K562 (cell line): Measurements from ENCODE around the gene DHX35. TPM values are rescaled to one million over a fixed set of nuclear protein-coding genes. Genes with fewer than 3 reads are reported as not detected.

Experiments used
- ATAC-seq: fragments of 200-7000 bp; cut with Tn5 transposase; 3 replicates; pipeline ENCODE4 v1.9.1; 2020; ENCODE audit warnings: moderate library complexity
- BruUV-seq: library from RNA; stranded (reverse); fragments of 400-500 nt; replicated peaks from 2 replicates; lab custom pipeline; 2021; lab: Mats Ljungman, UMichigan
- CTCF ChIA-PET: fragments of 300-600 bp; formaldehyde crosslinking; extraction: SDS; loops from one replicate; lab custom pipeline; 2021; ENCODE audit warnings: low intra/inter-chr PET ratio; lab: Yijun Ruan, JAX
- POLR2A ChIA-PET: fragments of 300-600, 350-650 bp; sonication (Branson Sonifier 250); formaldehyde crosslinking; extraction: SDS; loops from one replicate; lab custom pipeline; 2021; ENCODE audit warnings: antibody characterized with exemption, inconsistent platforms; lab: Yijun Ruan, JAX
- DNase-seq, 4 experiments: peaks; one replicate each; pipeline versions ENCODE4 v3.0.0 to v3.0.0-alpha.2; 2011 to 2018; ENCODE audit warnings: low spot score in 3 of 4, mixed read lengths in 3 of 4; ENCODE audit errors: extremely low read depth in 1 of 4
- FAIRE-seq: peaks from 2 replicates; lab custom pipeline; 2011; peaks lifted over from hg19 to GRCh38; lab: Jason Lieb, UNC
- H2AFZ ChIP-seq: 2 replicates; pipeline ENCODE4 v1.6.0; 2011; ENCODE audit warnings: low read depth, low read length, control low read depth, inconsistent platforms
- H3K27ac ChIP-seq: fragments of 200-600 bp; 3 replicates; pipeline ENCODE4 v1.8.0; 2011; ENCODE audit warnings: low read depth, mild to moderate bottlenecking, control low read depth, inconsistent platforms, low read length, moderate library complexity, mixed read lengths; ENCODE audit errors: extremely low read depth
- H3K27me3 ChIP-seq, 2 experiments: fragments of 300-600 bp in 1 of 2; 2 replicates in 1 of 2; 3 replicates in 1 of 2; pipeline versions ENCODE4 v1.6.0 to v1.8.0; 2011; ENCODE audit warnings: inconsistent platforms in 2 of 2, low read length in 2 of 2, mild to moderate bottlenecking in 1 of 2, mixed read lengths in 1 of 2, moderate library complexity in 1 of 2; ENCODE audit not compliant: control insufficient read depth in 2 of 2, insufficient read depth in 2 of 2
- H3K36me3 ChIP-seq: fragments of 300-600 bp; 3 replicates; pipeline ENCODE4 v1.8.0; 2011; ENCODE audit warnings: mild to moderate bottlenecking, low read length, inconsistent platforms; ENCODE audit not compliant: control insufficient read depth, insufficient read depth
- H3K4me1 ChIP-seq, 2 experiments: fragments of 200-600 bp in 1 of 2; replicated peaks in 1 of 2; 2 replicates in 1 of 2; 3 replicates in 1 of 2; pipeline versions ENCODE4 v1.5.1 to v1.8.0; 2011; ENCODE audit warnings: inconsistent platforms in 2 of 2, low read length in 2 of 2, mild to moderate bottlenecking in 1 of 2, mixed read lengths in 1 of 2, moderate library complexity in 1 of 2; ENCODE audit not compliant: control insufficient read depth in 2 of 2, insufficient read depth in 2 of 2
- H3K4me2 ChIP-seq: 2 replicates; pipeline ENCODE4 v1.6.1; 2011; ENCODE audit warnings: low read length, control low read depth, inconsistent platforms, mixed read lengths; ENCODE audit not compliant: insufficient read depth
- H3K4me3 ChIP-seq: fragments of 200-600 bp; sonication (generic), shearing (Covaris generic); 2 replicates; pipeline ENCODE4 v1.5.1; 2016; ENCODE audit warnings: control low read depth, inconsistent platforms
- H3K79me2 ChIP-seq: fragments of 200-600 bp; 3 replicates; pipeline ENCODE4 v1.8.0; 2011; ENCODE audit warnings: low read length, inconsistent platforms; ENCODE audit not compliant: control insufficient read depth, insufficient read depth
- H3K9ac ChIP-seq, 2 experiments: 2 replicates each; pipeline versions ENCODE4 v1.6.0 to v1.6.1; 2011; ENCODE audit warnings: low read depth in 2 of 2, low read length in 2 of 2, control low read depth in 1 of 2, inconsistent platforms in 1 of 2, mild to moderate bottlenecking in 1 of 2, mixed read lengths in 1 of 2; ENCODE audit not compliant: insufficient read depth in 1 of 2
- H3K9me1 ChIP-seq: one replicate; pipeline ENCODE4 v1.6.0; 2011; ENCODE audit warnings: inconsistent platforms, mild to moderate bottlenecking, low read length, moderate library complexity; ENCODE audit not compliant: control insufficient read depth, insufficient read depth
- H3K9me3 ChIP-seq: replicated peaks from 2 replicates; pipeline ENCODE4 v1.5.1; 2011; ENCODE audit warnings: low read depth, low read length, inconsistent platforms; ENCODE audit not compliant: control insufficient read depth, insufficient read depth
- H4K20me1 ChIP-seq: replicated peaks from 2 replicates; pipeline ENCODE4 v1.6.1; 2011; ENCODE audit warnings: low read length, inconsistent platforms, mixed read lengths; ENCODE audit not compliant: control insufficient read depth, insufficient read depth
- DLX4 ChIP-seq: fragments of 250-450 bp; sonication (Bioruptor Pico); IDR thresholded peaks from 2 replicates; pipeline ENCODE4 v1.6.1; 2021; ENCODE audit warnings: mild to moderate bottlenecking
- HES1 ChIP-seq: fragments of 450-650 bp; IDR thresholded peaks from 2 replicates; pipeline ENCODE4 v1.6.1; 2016; ENCODE audit warnings: low read depth, mild to moderate bottlenecking, moderate library complexity
- KLF13 ChIP-seq: fragments of 450-650 bp; IDR thresholded peaks from 2 replicates; pipeline ENCODE4 v1.6.1; 2016; ENCODE audit warnings: missing genetic modification characterization, low read depth, mild to moderate bottlenecking, missing compliant biosample characterization, moderate library complexity, borderline replicate concordance
- SAFB ChIP-seq: fragments of 200-400 bp; formaldehyde crosslinking; IDR thresholded peaks from 2 replicates; pipeline ENCODE4 v1.6.1; 2017; ENCODE audit warnings: low read depth, low read length, borderline replicate concordance
- ZNF134 ChIP-seq: fragments of 250-450 bp; sonication (Bioruptor Pico); conservative IDR thresholded peaks from 2 replicates; pipeline ENCODE4 v1.4.0; 2020
- WGBS: fragments of 100-300 bp; shearing (Covaris generic); methylation state at CpG from one replicate; pipeline ENCODE4 v1.1.6; 2016; ENCODE audit warnings: low coverage, mixed read lengths; ENCODE audit not compliant: insufficient coverage; ENCODE audit errors: missing lambda C conversion rate; 5-methylcytosine and 5-hydroxymethylcytosine counted together
- in situ Hi-C: fragments of 300-500 bp; cut with MboI; formaldehyde crosslinking; loops from 4 replicates; pipeline ENCODE4 v1.15.0; 2018; ENCODE audit warnings: inconsistent platforms, mixed read lengths
- intact Hi-C: fragments of 100-400 bp; cut with micrococcal nuclease; formaldehyde crosslinking; loops from 2 replicates; pipeline ENCODE4 v1.14.2; 2022
- polyA plus RNA-seq, 8 experiments: library from polyadenylated mRNA; depleted of rRNA in 4 of 8; stranded (reverse) in 5 of 8; unstranded in 3 of 8; fragments of >200 nt; fragmentation: Nextera tagmentation in 2 of 8; fragmentation: Illumina TruSeq in 1 of 8; extraction: Ambion mirVana in 2 of 8; extraction: Trizol in 1 of 8; gene quantifications; 2 replicates each; pipeline versions ENCODE4 v1.2.1 to v1.2.3, GENCODE V29; 2011 to 2014; ENCODE audit warnings: inconsistent platforms in 1 of 8, missing spikeins in 1 of 8
- total RNA-seq, 7 experiments: library from RNA; depleted of rRNA in 6 of 7; stranded (reverse); fragments of >200 nt in 6 of 7; fragmentation: Illumina TruSeq in 2 of 7; extraction: Trizol in 2 of 7; gene quantifications; 2 replicates each; pipeline versions ENCODE4 v1.2.1 to v1.2.3, GENCODE V29; 2011 to 2021; ENCODE audit warnings: low replicate concordance in 1 of 7
- TF ChIP-seq, protein P1 (sequence below): IDR thresholded peaks from 2 replicates; pipeline ENCODE4 v1.6.1; 2012; ENCODE audit warnings: low read depth, low read length, improper control_type of control experiment, borderline replicate concordance
- TF ChIP-seq, protein P2 (sequence below): sonication (generic); formaldehyde crosslinking; IDR thresholded peaks from 2 replicates; pipeline ENCODE4 v1.8.0; 2022; ENCODE audit warnings: mild to moderate bottlenecking, missing genetic modification reagents

DHX35 gene
- total and polyA plus RNA-seq, 9 of the 15 experiments (the other 6 are each of a cell fraction or from before 2014, with no cell fraction given), result 6.5 to 25.6 (median 16.9) TPM

DNA sequence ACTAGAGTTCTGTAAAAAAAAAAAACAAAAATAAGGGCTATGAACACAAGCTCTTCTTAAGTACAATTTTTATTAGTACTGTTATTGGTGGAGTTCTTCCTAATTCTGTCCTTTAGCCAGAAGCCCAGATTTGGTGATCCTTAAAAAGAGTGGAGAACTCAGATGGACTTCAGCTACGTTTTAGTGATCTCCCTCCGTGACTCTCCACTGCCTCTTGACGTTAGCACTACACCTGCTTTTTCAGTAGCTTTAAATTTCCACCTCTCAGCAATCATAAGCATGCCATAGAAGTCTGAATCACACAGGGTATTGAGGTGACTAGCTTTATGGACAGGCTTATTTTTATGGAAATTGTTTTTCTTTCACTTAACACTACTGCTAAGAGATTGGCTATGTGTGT lies 17.7 kb downstream of the DHX35 start:
- H3K4me3 ChIP-seq, result no peak overlapping the region
- peaks cover 0 to 9% of the 10 kb centered on the region in 2 experiments; a peak in 2 of 5 replicates for H3K4me1 ChIP-seq
- H2AFZ ChIP-seq, result no peak overlapping the region
- ChIA-PET POLR2A (interaction anchor here (0.6 to 2.0 kb wide), 6 partner anchors 11 to 91 kb away, joined by 3 to 5 read pairs (median 3); partner anchors contain the start of gene DHX35), CTCF (no interaction called here)
- no peaks in the 10 kb centered on the region for H3K27me3 ChIP-seq
- peaks cover 52% of the 10 kb centered on the region for H3K36me3 ChIP-seq
- H3K9me3 ChIP-seq, result no peaks in the 10 kb centered on the region
- H3K9ac ChIP-seq, result no peak overlapping the region
- FAIRE-seq, result no peak
- in situ Hi-C loops (no loop called here), intact Hi-C loops (no loop called here)
- no peaks in the 10 kb centered on the region; the same call in 1 of the 2 replicates for H4K20me1 ChIP-seq
- H3K9me1 ChIP-seq, result no peaks in the 10 kb centered on the region
- peaks cover 21% of the 10 kb centered on the region for H3K79me2 ChIP-seq
- BruUV-seq, result no TSS peak
- DNase-seq, result no peak
- H3K4me2 ChIP-seq, result no peak overlapping the region
- no peak for ATAC-seq
- no peak for TF ChIP-seq HES1
- TF ChIP-seq DLX4, result no peak
- TF ChIP-seq KLF13 (tag), result no peak
- TF ChIP-seq, protein P1, sequence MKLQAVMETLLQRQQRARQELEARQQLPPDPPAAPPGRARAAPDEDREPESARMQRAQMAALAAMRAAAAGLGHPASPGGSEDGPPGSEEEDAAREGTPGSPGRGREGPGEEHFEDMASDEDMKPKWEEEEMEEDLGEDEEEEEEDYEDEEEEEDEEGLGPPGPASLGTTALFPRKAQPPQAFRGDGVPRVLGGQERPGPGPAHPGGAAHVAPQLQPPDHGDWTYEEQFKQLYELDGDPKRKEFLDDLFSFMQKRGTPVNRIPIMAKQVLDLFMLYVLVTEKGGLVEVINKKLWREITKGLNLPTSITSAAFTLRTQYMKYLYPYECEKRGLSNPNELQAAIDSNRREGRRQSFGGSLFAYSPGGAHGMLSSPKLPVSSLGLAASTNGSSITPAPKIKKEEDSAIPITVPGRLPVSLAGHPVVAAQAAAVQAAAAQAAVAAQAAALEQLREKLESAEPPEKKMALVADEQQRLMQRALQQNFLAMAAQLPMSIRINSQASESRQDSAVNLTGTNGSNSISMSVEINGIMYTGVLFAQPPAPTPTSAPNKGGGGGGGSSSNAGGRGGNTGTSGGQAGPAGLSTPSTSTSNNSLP, result no peak
- TF ChIP-seq ZNF134, result no peak
- TF ChIP-seq SAFB, result no peak
- TF ChIP-seq, protein P2, sequence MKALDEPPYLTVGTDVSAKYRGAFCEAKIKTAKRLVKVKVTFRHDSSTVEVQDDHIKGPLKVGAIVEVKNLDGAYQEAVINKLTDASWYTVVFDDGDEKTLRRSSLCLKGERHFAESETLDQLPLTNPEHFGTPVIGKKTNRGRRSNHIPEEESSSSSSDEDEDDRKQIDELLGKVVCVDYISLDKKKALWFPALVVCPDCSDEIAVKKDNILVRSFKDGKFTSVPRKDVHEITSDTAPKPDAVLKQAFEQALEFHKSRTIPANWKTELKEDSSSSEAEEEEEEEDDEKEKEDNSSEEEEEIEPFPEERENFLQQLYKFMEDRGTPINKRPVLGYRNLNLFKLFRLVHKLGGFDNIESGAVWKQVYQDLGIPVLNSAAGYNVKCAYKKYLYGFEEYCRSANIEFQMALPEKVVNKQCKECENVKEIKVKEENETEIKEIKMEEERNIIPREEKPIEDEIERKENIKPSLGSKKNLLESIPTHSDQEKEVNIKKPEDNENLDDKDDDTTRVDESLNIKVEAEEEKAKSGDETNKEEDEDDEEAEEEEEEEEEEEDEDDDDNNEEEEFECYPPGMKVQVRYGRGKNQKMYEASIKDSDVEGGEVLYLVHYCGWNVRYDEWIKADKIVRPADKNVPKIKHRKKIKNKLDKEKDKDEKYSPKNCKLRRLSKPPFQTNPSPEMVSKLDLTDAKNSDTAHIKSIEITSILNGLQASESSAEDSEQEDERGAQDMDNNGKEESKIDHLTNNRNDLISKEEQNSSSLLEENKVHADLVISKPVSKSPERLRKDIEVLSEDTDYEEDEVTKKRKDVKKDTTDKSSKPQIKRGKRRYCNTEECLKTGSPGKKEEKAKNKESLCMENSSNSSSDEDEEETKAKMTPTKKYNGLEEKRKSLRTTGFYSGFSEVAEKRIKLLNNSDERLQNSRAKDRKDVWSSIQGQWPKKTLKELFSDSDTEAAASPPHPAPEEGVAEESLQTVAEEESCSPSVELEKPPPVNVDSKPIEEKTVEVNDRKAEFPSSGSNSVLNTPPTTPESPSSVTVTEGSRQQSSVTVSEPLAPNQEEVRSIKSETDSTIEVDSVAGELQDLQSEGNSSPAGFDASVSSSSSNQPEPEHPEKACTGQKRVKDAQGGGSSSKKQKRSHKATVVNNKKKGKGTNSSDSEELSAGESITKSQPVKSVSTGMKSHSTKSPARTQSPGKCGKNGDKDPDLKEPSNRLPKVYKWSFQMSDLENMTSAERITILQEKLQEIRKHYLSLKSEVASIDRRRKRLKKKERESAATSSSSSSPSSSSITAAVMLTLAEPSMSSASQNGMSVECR (CRISPR knock-in tag), result no peak
- no peak overlapping the region for H3K27ac ChIP-seq
- 82% methylated on average over 3 of the region's 3 CpGs for WGBS
